ENCODE data around the gene MGLL. TPM values are rescaled to one million over a fixed set of nuclear protein-coding genes. Genes with fewer than 3 reads are reported as not detected.

MGLL gene
- total RNA-seq, 1 donor from 2014 or later: 27.3 TPM

- Histone ChIP-seq H3K27ac (ENCODE audit: low read depth, low read length) (no peak overlapping the region), H3K4me3 (ENCODE audit: insufficient read depth, low read depth, low read length) (no peak overlapping the region), H2AFZ (ENCODE audit: low read depth, low read length) (no peak overlapping the region), H3K27me3 (ENCODE audit: insufficient read depth, low read length) (no peaks in the 10 kb centered on the region), H3K79me2 (ENCODE audit: insufficient read depth, low read length) (no peaks in the 10 kb centered on the region), H3K9ac (ENCODE audit: low read length) (no peak overlapping the region), H3K9me3 (ENCODE audit: insufficient read depth, low read depth, low read length) (no peaks in the 10 kb centered on the region), H3K36me3 (ENCODE audit: insufficient read depth, low read length) (no peaks in the 10 kb centered on the region), H4K20me1 (ENCODE audit: insufficient read depth, low read length) (no peaks in the 10 kb centered on the region), H3K4me2 (ENCODE audit: low read length) (no peak overlapping the region), H3K4me1 (ENCODE audit: insufficient read depth, low read length) (peaks cover 18% of the 10 kb centered on the region)
- no peaks in the 10 kb centered on the region for H3K9me3 Mint-ChIP-seq (ENCODE audit: unreplicated experiment)
- DNase-seq (ENCODE audit: low read depth) (no peak), FAIRE-seq (no peak)
- H3K36me3 Mint-ChIP-seq (ENCODE audit: low read depth, unreplicated experiment): peaks cover 6% of the 10 kb centered on the region
- H3K27me3 Mint-ChIP-seq (ENCODE audit: low read depth, unreplicated experiment): peaks cover 3% of the 10 kb centered on the region
- H3K4me3 Mint-ChIP-seq (ENCODE audit: unreplicated experiment): no peak overlapping the region
- H3K27ac Mint-ChIP-seq (ENCODE audit: unreplicated experiment): no peak overlapping the region
- peaks cover 21% of the 10 kb centered on the region for H3K4me1 Mint-ChIP-seq (ENCODE audit: low read depth, unreplicated experiment)
- TF ChIP-seq EZH2 (IDR thresholded peaks at IDR 0.05; ENCODE audit: insufficient read depth, low read length) (no peak), CTCF (IDR thresholded peaks at IDR 0.05; ENCODE audit: insufficient read depth, low read depth, low read length) (no peak)
These were observed 62.5 kb downstream of the MGLL start for GRCh38 chr3:127759826-127760225.

GRCh38 chr3:127758013-127758412 is 64.3 kb downstream of the MGLL start:
- Histone ChIP-seq H3K9ac (ENCODE audit: low read length) (no peak overlapping the region), H3K27me3 (ENCODE audit: insufficient read depth, low read length) (no peaks in the 10 kb centered on the region), H3K4me2 (ENCODE audit: low read length) (no peak overlapping the region), H3K27ac (ENCODE audit: low read depth, low read length) (no peak overlapping the region), H3K79me2 (ENCODE audit: insufficient read depth, low read length) (no peaks in the 10 kb centered on the region), H3K4me1 (ENCODE audit: insufficient read depth, low read length) (peaks cover 8% of the 10 kb centered on the region), H3K4me3 (ENCODE audit: insufficient read depth, low read depth, low read length) (no peak overlapping the region), H2AFZ (ENCODE audit: low read depth, low read length) (no peak overlapping the region), H3K9me3 (ENCODE audit: insufficient read depth, low read depth, low read length) (no peaks in the 10 kb centered on the region), H4K20me1 (ENCODE audit: insufficient read depth, low read length) (no peaks in the 10 kb centered on the region), H3K36me3 (ENCODE audit: insufficient read depth, low read length) (no peaks in the 10 kb centered on the region)
- H3K27me3 Mint-ChIP-seq (ENCODE audit: low read depth, unreplicated experiment): peaks cover 3% of the 10 kb centered on the region
- no peak for FAIRE-seq
- peaks cover 6% of the 10 kb centered on the region for H3K36me3 Mint-ChIP-seq (ENCODE audit: low read depth, unreplicated experiment)
- no peaks in the 10 kb centered on the region for H3K9me3 Mint-ChIP-seq (ENCODE audit: unreplicated experiment)
- H3K4me3 Mint-ChIP-seq (ENCODE audit: unreplicated experiment): no peak overlapping the region
- peaks cover 16% of the 10 kb centered on the region for H3K4me1 Mint-ChIP-seq (ENCODE audit: low read depth, unreplicated experiment)
- no peak for TF ChIP-seq EZH2 (IDR thresholded peaks at IDR 0.05; ENCODE audit: insufficient read depth, low read length)
- TF ChIP-seq CTCF (IDR thresholded peaks at IDR 0.05; ENCODE audit: insufficient read depth, low read depth, low read length): no peak
- DNase-seq (ENCODE audit: low read depth): no peak
- no peak overlapping the region for H3K27ac Mint-ChIP-seq (ENCODE audit: unreplicated experiment)

DNA sequence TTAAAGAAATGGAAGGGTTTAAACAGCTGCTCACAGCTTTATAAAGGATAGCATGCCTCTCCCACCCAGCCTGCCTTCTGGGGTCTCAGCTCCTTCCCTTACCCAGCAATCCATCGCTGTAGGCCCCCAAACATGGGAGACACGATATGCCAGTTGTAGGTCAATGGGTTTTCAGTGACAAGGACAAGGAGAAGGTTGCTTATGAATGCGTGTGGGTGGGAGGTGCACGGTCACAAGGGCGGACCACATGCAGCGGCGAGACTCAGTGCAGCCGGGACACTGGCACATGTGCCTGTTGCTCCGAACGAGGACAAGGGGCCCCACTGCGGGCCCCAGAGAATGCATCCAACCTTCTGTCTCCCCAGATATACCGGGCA is 67.0 kb downstream of the MGLL start:
- no peak for TF ChIP-seq EZH2 (IDR thresholded peaks at IDR 0.05; ENCODE audit: insufficient read depth, low read length)
- no peak for TF ChIP-seq CTCF (IDR thresholded peaks at IDR 0.05; ENCODE audit: insufficient read depth, low read depth, low read length)
- Histone ChIP-seq H3K4me2 (ENCODE audit: low read length) (no peak overlapping the region), H3K4me1 (ENCODE audit: insufficient read depth, low read length) (peaks cover 12% of the 10 kb centered on the region), H3K27ac (ENCODE audit: low read depth, low read length) (no peak overlapping the region), H3K4me3 (ENCODE audit: insufficient read depth, low read depth, low read length) (no peak overlapping the region), H4K20me1 (ENCODE audit: insufficient read depth, low read length) (no peaks in the 10 kb centered on the region), H3K79me2 (ENCODE audit: insufficient read depth, low read length) (no peaks in the 10 kb centered on the region), H3K9ac (ENCODE audit: low read length) (no peak overlapping the region), H3K9me3 (ENCODE audit: insufficient read depth, low read depth, low read length) (no peaks in the 10 kb centered on the region), H3K36me3 (ENCODE audit: insufficient read depth, low read length) (no peaks in the 10 kb centered on the region), H3K27me3 (ENCODE audit: insufficient read depth, low read length) (no peaks in the 10 kb centered on the region), H2AFZ (ENCODE audit: low read depth, low read length) (no peak overlapping the region)
- H3K9me3 Mint-ChIP-seq (ENCODE audit: unreplicated experiment): no peaks in the 10 kb centered on the region
- DNase-seq (ENCODE audit: low read depth) (no peak), FAIRE-seq (no peak)
- H3K4me3 Mint-ChIP-seq (ENCODE audit: unreplicated experiment): no peak overlapping the region
- H3K4me1 Mint-ChIP-seq (ENCODE audit: low read depth, unreplicated experiment): peaks cover 14% of the 10 kb centered on the region
- H3K27me3 Mint-ChIP-seq (ENCODE audit: low read depth, unreplicated experiment): peaks cover 3% of the 10 kb centered on the region
- peaks cover 9% of the 10 kb centered on the region for H3K36me3 Mint-ChIP-seq (ENCODE audit: low read depth, unreplicated experiment)
- no peak overlapping the region for H3K27ac Mint-ChIP-seq (ENCODE audit: unreplicated experiment)
